Activated T-helper 17 cell treated with anti-CD3 and anti-CD28 coated beads, Interleukin-2, amount 50 U/mL, for 72 hours (primary cell): ENCODE data around the gene SLC16A8. TPM values are rescaled to one million over a fixed set of nuclear protein-coding genes. Genes with fewer than 3 reads are reported as not detected.

Source experiments
- ATAC-seq: fragments of 150-1000 bp; cut with Tn5 transposase; replicated peaks from 2 replicates; pipeline ENCODE4 v1.10.0; 2021; ENCODE audit warnings: mild to moderate bottlenecking, moderate library complexity
- H3K27ac Mint-ChIP-seq: one replicate; pipeline ENCODE4 v1.8.0; 2022; ENCODE audit warnings: mixed read lengths
- H3K27me3 Mint-ChIP-seq: one replicate; pipeline ENCODE4 v1.8.0; 2022; ENCODE audit warnings: mixed read lengths
- H3K36me3 Mint-ChIP-seq: one replicate; pipeline ENCODE4 v1.8.0; 2022; ENCODE audit warnings: low read depth, mild to moderate bottlenecking, mixed read lengths
- H3K4me1 Mint-ChIP-seq: one replicate; pipeline ENCODE4 v1.8.0; 2022; ENCODE audit warnings: mixed read lengths
- H3K4me3 Mint-ChIP-seq: one replicate; pipeline ENCODE4 v1.8.0; 2022; ENCODE audit warnings: mild to moderate bottlenecking, mixed read lengths
- H3K9me3 Mint-ChIP-seq: one replicate; pipeline ENCODE4 v1.8.0; 2022; ENCODE audit warnings: mixed read lengths
- total RNA-seq, 2 donors: library from RNA; stranded (reverse); gene quantifications; one replicate each; pipeline ENCODE4 v1.2.3, GENCODE V29; 2022

SLC16A8 gene
- total RNA-seq, 2 donors from 2014 or later = not detected

GRCh38 chr22:38029901-38030300 lies 54.1 kb downstream of the SLC16A8 start:
- no peak overlapping the region for H3K4me3 Mint-ChIP-seq
- ATAC-seq = no peak
- no peaks in the 10 kb centered on the region for H3K9me3 Mint-ChIP-seq
- no peak overlapping the region for H3K27ac Mint-ChIP-seq
- no peaks in the 10 kb centered on the region for H3K4me1 Mint-ChIP-seq
- H3K27me3 Mint-ChIP-seq = no peaks in the 10 kb centered on the region
- H3K36me3 Mint-ChIP-seq = no peaks in the 10 kb centered on the region

GRCh38 chr22:38029370-38029769 lies 54.6 kb downstream of the SLC16A8 start:
- no peaks in the 10 kb centered on the region for H3K36me3 Mint-ChIP-seq
- no peaks in the 10 kb centered on the region for H3K9me3 Mint-ChIP-seq
- ATAC-seq = no peak
- H3K4me3 Mint-ChIP-seq = no peak overlapping the region
- no peak overlapping the region for H3K27ac Mint-ChIP-seq
- H3K4me1 Mint-ChIP-seq = no peaks in the 10 kb centered on the region
- no peaks in the 10 kb centered on the region for H3K27me3 Mint-ChIP-seq

GRCh38 chr22:38028344-38029130 lies 55.4 kb downstream of the SLC16A8 start:
- no peaks in the 10 kb centered on the region for H3K4me1 Mint-ChIP-seq
- H3K9me3 Mint-ChIP-seq = no peaks in the 10 kb centered on the region
- H3K36me3 Mint-ChIP-seq = no peaks in the 10 kb centered on the region
- H3K4me3 Mint-ChIP-seq = no peak overlapping the region
- no peaks in the 10 kb centered on the region for H3K27me3 Mint-ChIP-seq
- H3K27ac Mint-ChIP-seq = no peak overlapping the region
- no peak for ATAC-seq

Other genes with a start within 250 kb of the SLC16A8 start
- gene ANKRD54, start 239.8 kb downstream of the SLC16A8 start, total RNA-seq = 10 to 100 TPM; 13.0 to 25.2 TPM
- gene EIF3L, start 234.8 kb downstream of the SLC16A8 start, total RNA-seq = 100 to 1,000 TPM; 553 to 834 TPM
- gene MICALL1, start 177.9 kb downstream of the SLC16A8 start, total RNA-seq = 10 to 100 TPM; 10.3 to 15.9 TPM
- gene C22orf23, start 130.6 kb downstream of the SLC16A8 start, total RNA-seq = under 1 TPM in 1 of 2 donors, not detected in 1; 0.84 TPM
- 10 to 100 TPM; 48.1 to 95.1 TPM for gene POLR2F, start 130.5 kb downstream of the SLC16A8 start, total RNA-seq
- not detected for gene SOX10, start 99.6 kb downstream of the SLC16A8 start, total RNA-seq
- gene PICK1, start 26.8 kb downstream of the SLC16A8 start, total RNA-seq = 10 to 100 TPM; 15.2 to 23.2 TPM
- 1 to 10 TPM in 1 of 2 donors, under 1 TPM in 1; 0.84 to 2.1 TPM for gene BAIAP2L2, start 26.5 kb upstream of the SLC16A8 start, total RNA-seq
- 10 to 100 TPM; 36.6 to 90.7 TPM for gene PLA2G6, start 97.6 kb upstream of the SLC16A8 start, total RNA-seq
- gene MAFF, start 117.8 kb upstream of the SLC16A8 start, total RNA-seq = 10 to 100 TPM; 15.7 to 58.8 TPM
- 10 to 100 TPM; 31.5 to 36.5 TPM for gene TMEM184B, start 188.8 kb upstream of the SLC16A8 start, total RNA-seq
- gene CSNK1E, start 233.2 kb upstream of the SLC16A8 start, total RNA-seq = 100 to 1,000 TPM; 123 to 132 TPM